H9 (cell line): ENCODE measurements around the gene PREPL. TPM values are rescaled to one million over a fixed set of nuclear protein-coding genes. Genes with fewer than 3 reads are reported as not detected.

Experiments
- DNase-seq: peaks from one replicate; pipeline ENCODE4 v3.0.0-alpha.2; 2017
- H2AFZ ChIP-seq: one replicate; pipeline ENCODE4 v1.6.1; 2013; ENCODE audit warnings: mild to moderate bottlenecking, low read length, control low read depth, moderate library complexity
- H2AK5ac ChIP-seq: 2 replicates; pipeline ENCODE4 v1.6.1; 2013; ENCODE audit warnings: low read length, control low read depth, mixed read lengths; ENCODE audit not compliant: insufficient read length
- H2BK120ac ChIP-seq: one replicate; pipeline ENCODE4 v1.6.1; 2013; ENCODE audit warnings: low read depth, mild to moderate bottlenecking, low read length, control low read depth, inconsistent platforms; ENCODE audit not compliant: poor library complexity, severe bottlenecking
- H2BK12ac ChIP-seq: 2 replicates; pipeline ENCODE4 v1.6.1; 2013; ENCODE audit warnings: low read length, control low read depth, mixed read lengths, low read depth; ENCODE audit not compliant: insufficient read length
- H2BK15ac ChIP-seq: 2 replicates; pipeline ENCODE4 v1.6.1; 2013; ENCODE audit warnings: low read depth, low read length, control low read depth
- H2BK20ac ChIP-seq: one replicate; pipeline ENCODE4 v1.6.1; 2013; ENCODE audit warnings: low read depth, mild to moderate bottlenecking, low read length, control low read depth, inconsistent platforms; ENCODE audit not compliant: poor library complexity, severe bottlenecking
- H2BK5ac ChIP-seq: 2 replicates; pipeline ENCODE4 v1.6.1; 2013; ENCODE audit warnings: low read length, control low read depth, mixed read lengths; ENCODE audit not compliant: insufficient read length
- H3K14ac ChIP-seq: 2 replicates; pipeline ENCODE4 v1.6.1; 2013; ENCODE audit warnings: low read length, control low read depth; ENCODE audit not compliant: insufficient read depth
- H3K18ac ChIP-seq: 2 replicates; pipeline ENCODE4 v1.6.1; 2013; ENCODE audit warnings: low read depth, mild to moderate bottlenecking, mixed read lengths, low read length, control low read depth; ENCODE audit not compliant: insufficient read length
- H3K23ac ChIP-seq: 2 replicates; pipeline ENCODE4 v1.6.1; 2013; ENCODE audit warnings: low read length, control low read depth, mixed read lengths, low read depth; ENCODE audit not compliant: insufficient read length
- H3K23me2 ChIP-seq: 2 replicates; pipeline ENCODE4 v1.6.1; 2013; ENCODE audit warnings: low read depth, mild to moderate bottlenecking, mixed read lengths, low read length, control low read depth; ENCODE audit not compliant: insufficient read length, poor library complexity, severe bottlenecking
- H3K27ac ChIP-seq: 2 replicates; pipeline ENCODE4 v1.5.1; 2013; ENCODE audit warnings: low read length, control low read depth, mixed read lengths, low read depth; ENCODE audit not compliant: insufficient read length
- H3K27me3 ChIP-seq: 2 replicates; pipeline ENCODE4 v1.6.1; 2013; ENCODE audit warnings: low read length, control low read depth, inconsistent platforms; ENCODE audit not compliant: insufficient read depth
- H3K4ac ChIP-seq: 2 replicates; pipeline ENCODE4 v1.6.1; 2013; ENCODE audit warnings: low read depth, mild to moderate bottlenecking, control low read depth, inconsistent platforms, low read length, moderate library complexity
- H3K4me1 ChIP-seq: 2 replicates; pipeline ENCODE4 v1.6.1; 2013; ENCODE audit warnings: low read length, control low read depth, inconsistent platforms; ENCODE audit not compliant: insufficient read depth
- H3K4me2 ChIP-seq: 2 replicates; pipeline ENCODE4 v1.6.1; 2013; ENCODE audit warnings: low read length, control low read depth, mixed read lengths; ENCODE audit not compliant: insufficient read length, insufficient read depth
- H3K56ac ChIP-seq: 2 replicates; pipeline ENCODE4 v1.6.1; 2013; ENCODE audit warnings: low read depth, mild to moderate bottlenecking, mixed read lengths, low read length, control low read depth; ENCODE audit not compliant: insufficient read length
- H3K79me1 ChIP-seq: 2 replicates; pipeline ENCODE4 v1.6.1; 2013; ENCODE audit warnings: low read depth, mild to moderate bottlenecking, moderate library complexity, low read length, control low read depth, inconsistent platforms; ENCODE audit not compliant: insufficient read depth, poor library complexity, severe bottlenecking
- H3K79me2 ChIP-seq: 2 replicates; pipeline ENCODE4 v1.6.1; 2013; ENCODE audit warnings: low read length, control low read depth, inconsistent platforms; ENCODE audit not compliant: insufficient read depth
- H3K9ac ChIP-seq: 2 replicates; pipeline ENCODE4 v1.6.1; 2013; ENCODE audit warnings: low read length, control low read depth, mixed read lengths; ENCODE audit not compliant: insufficient read length; ENCODE audit errors: extremely low read depth
- H3K9me3 ChIP-seq: one replicate; pipeline ENCODE4 v1.6.1; 2013; ENCODE audit warnings: low read depth, low read length, inconsistent platforms; ENCODE audit not compliant: control insufficient read depth
- H3T11ph ChIP-seq: one replicate; pipeline ENCODE4 v1.6.1; 2013; ENCODE audit warnings: mild to moderate bottlenecking, low read length, control low read depth, inconsistent platforms
- H4K20me1 ChIP-seq: one replicate; pipeline ENCODE4 v1.6.1; 2013; ENCODE audit not compliant: control insufficient read depth, insufficient read length, insufficient read depth
- H4K5ac ChIP-seq: 2 replicates; pipeline ENCODE4 v1.6.1; 2013; ENCODE audit warnings: low read depth, mild to moderate bottlenecking, mixed read lengths, low read length, control low read depth; ENCODE audit not compliant: insufficient read length
- H4K8ac ChIP-seq: replicated peaks from 2 replicates; pipeline ENCODE4 v1.6.1; 2013; ENCODE audit warnings: low read length, control low read depth, mixed read lengths, low read depth; ENCODE audit not compliant: insufficient read length
- H4K91ac ChIP-seq: 2 replicates; pipeline ENCODE4 v1.6.1; 2013; ENCODE audit warnings: low read depth, mild to moderate bottlenecking, moderate library complexity, mixed read lengths, low read length, control low read depth; ENCODE audit not compliant: insufficient read length
- H3K27ac Mint-ChIP-seq, 3 experiments: 2 replicates in 2 of 3; 3 replicates in 1 of 3; pipeline ENCODE4 v1.8.0; 2020 to 2021; ENCODE audit warnings: mixed read lengths in 3 of 3, mild to moderate bottlenecking in 1 of 3, moderate library complexity in 1 of 3
- H3K27me3 Mint-ChIP-seq: 2 replicates; pipeline ENCODE4 v1.8.0; 2021; ENCODE audit warnings: low read depth, mild to moderate bottlenecking, moderate library complexity, mixed read lengths
- H3K36me3 Mint-ChIP-seq, 3 experiments: 2 replicates in 2 of 3; 3 replicates in 1 of 3; pipeline ENCODE4 v1.8.0; 2020 to 2021; ENCODE audit warnings: low read depth in 3 of 3, mixed read lengths in 3 of 3; ENCODE audit not compliant: insufficient read depth in 1 of 3
- H3K4me1 Mint-ChIP-seq, 2 experiments: 2 replicates each; pipeline ENCODE4 v1.8.0; 2020; ENCODE audit warnings: mixed read lengths in 2 of 2
- H3K4me3 Mint-ChIP-seq, 2 experiments: 2 replicates in 1 of 2; 3 replicates in 1 of 2; pipeline ENCODE4 v1.8.0; 2020 to 2021; ENCODE audit warnings: mild to moderate bottlenecking in 2 of 2, mixed read lengths in 2 of 2, moderate library complexity in 1 of 2
- H3K9me3 Mint-ChIP-seq, 2 experiments: 2 replicates in 1 of 2; 3 replicates in 1 of 2; pipeline ENCODE4 v1.8.0; 2020; ENCODE audit warnings: mild to moderate bottlenecking in 2 of 2, mixed read lengths in 2 of 2, moderate library complexity in 1 of 2
- WGBS: extraction: QIAGEN DNeasy Blood & Tissue Kit; methylation state at CpG from one replicate; pipeline ENCODE4 v1.1.7; 2013; ENCODE audit warnings: missing lambda C conversion rate, low lambda C conversion rate, mixed read lengths; ENCODE audit not compliant: insufficient read length; ENCODE audit errors: extremely low coverage; 5-methylcytosine and 5-hydroxymethylcytosine counted together
- total RNA-seq: library from RNA; stranded (reverse); gene quantifications from 2 replicates; pipeline ENCODE4 v1.2.1, GENCODE V29; 2021
- TF ChIP-seq, protein P1 (sequence below): fragments of 200-600 bp; sonication (generic); conservative IDR thresholded peaks from 3 replicates; pipeline ENCODE4 v1.8.0; 2021; ENCODE audit warnings: antibody characterized with exemption, mild to moderate bottlenecking

Gene PREPL
- total RNA-seq, 1 experiment from 2014 or later: 30.1 TPM

DNA sequence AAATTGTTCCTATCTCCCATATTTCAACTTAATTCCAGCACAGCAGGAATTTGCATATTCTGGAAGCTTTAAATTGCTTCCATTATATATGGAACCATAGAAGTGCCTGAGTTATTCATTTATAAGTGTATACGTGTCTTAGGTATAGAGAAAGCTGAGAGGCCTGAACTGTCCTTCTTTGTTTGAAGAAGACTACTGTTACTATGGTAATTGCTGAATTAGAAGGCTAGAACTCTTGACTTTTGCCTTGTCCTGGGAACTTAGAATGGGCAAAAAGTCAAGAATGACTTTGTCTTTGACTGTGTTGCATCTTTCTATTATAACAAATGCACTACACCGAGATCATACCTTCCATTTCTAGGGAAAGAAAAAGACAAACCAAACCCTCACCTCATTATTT is 16.2 kb upstream of the PREPL start:
- Histone ChIP-seq H3K18ac (no peak overlapping the region), H3K27me3 (no peaks in the 10 kb centered on the region), H3K4ac (no peak overlapping the region), H4K91ac (no peak overlapping the region), H4K8ac (no peak overlapping the region), H3K4me1 (no peaks in the 10 kb centered on the region), H3K4me2 (no peak overlapping the region), H2AFZ (no peak overlapping the region), H3K9me3 (no peaks in the 10 kb centered on the region), H4K5ac (no peak overlapping the region), H2BK120ac (no peak overlapping the region), H3K23ac (no peak overlapping the region), H3K79me2 (no peaks in the 10 kb centered on the region), H3K27ac (no peak overlapping the region), H3K14ac (no peak overlapping the region), H3K23me2 (no peaks in the 10 kb centered on the region), H2BK20ac (no peak overlapping the region), H4K20me1 (no peaks in the 10 kb centered on the region), H3T11ph (no peak overlapping the region), H2AK5ac (no peak overlapping the region), H2BK12ac (no peak overlapping the region), H3K79me1 (no peaks in the 10 kb centered on the region), H2BK15ac (no peak overlapping the region), H3K56ac (no peak overlapping the region), H3K9ac (no peak overlapping the region), H2BK5ac (no peak overlapping the region)
- TF ChIP-seq, protein P1, sequence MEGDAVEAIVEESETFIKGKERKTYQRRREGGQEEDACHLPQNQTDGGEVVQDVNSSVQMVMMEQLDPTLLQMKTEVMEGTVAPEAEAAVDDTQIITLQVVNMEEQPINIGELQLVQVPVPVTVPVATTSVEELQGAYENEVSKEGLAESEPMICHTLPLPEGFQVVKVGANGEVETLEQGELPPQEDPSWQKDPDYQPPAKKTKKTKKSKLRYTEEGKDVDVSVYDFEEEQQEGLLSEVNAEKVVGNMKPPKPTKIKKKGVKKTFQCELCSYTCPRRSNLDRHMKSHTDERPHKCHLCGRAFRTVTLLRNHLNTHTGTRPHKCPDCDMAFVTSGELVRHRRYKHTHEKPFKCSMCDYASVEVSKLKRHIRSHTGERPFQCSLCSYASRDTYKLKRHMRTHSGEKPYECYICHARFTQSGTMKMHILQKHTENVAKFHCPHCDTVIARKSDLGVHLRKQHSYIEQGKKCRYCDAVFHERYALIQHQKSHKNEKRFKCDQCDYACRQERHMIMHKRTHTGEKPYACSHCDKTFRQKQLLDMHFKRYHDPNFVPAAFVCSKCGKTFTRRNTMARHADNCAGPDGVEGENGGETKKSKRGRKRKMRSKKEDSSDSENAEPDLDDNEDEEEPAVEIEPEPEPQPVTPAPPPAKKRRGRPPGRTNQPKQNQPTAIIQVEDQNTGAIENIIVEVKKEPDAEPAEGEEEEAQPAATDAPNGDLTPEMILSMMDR: no peak
- H3K9me3 Mint-ChIP-seq: no peaks in the 10 kb centered on the region
- H3K4me1 Mint-ChIP-seq: peaks cover 9 to 16% of the 10 kb centered on the region in 2 experiments
- no peak overlapping the region for H3K4me3 Mint-ChIP-seq
- no CpG with 5 or more reads among the region's 2 CpGs for WGBS
- no peak for DNase-seq
- H3K27ac Mint-ChIP-seq: no peak overlapping the region
- no peaks in the 10 kb centered on the region for H3K27me3 Mint-ChIP-seq
- H3K36me3 Mint-ChIP-seq: peaks cover 6 to 20% (median 16%) of the 10 kb centered on the region in 3 experiments; a peak in 6 of 7 replicates
